ENCODE measurements around the gene GPRC6A. TPM values are rescaled to one million over a fixed set of nuclear protein-coding genes. Genes with fewer than 3 reads are reported as not detected.
A peak's percentile ranks its signal among the peaks of the same experiment; 100 is the strongest.

The GPRC6A gene
- total RNA-seq, 1 donor from 2014 or later = not detected

- no peak overlapping the region for H3K27ac ChIP-seq
- intact Hi-C loops (cut with DNase I) = no loop called here
- H3K27me3 ChIP-seq = no peaks in the 10 kb centered on the region
- no peaks in the 10 kb centered on the region for H3K36me3 ChIP-seq
- DNase-seq (ENCODE audit: low spot score in 2 of 2) = no peak
- no peaks in the 10 kb centered on the region for H3K9me3 ChIP-seq
- no peak overlapping the region for H3K4me3 ChIP-seq
- TF ChIP-seq CTCF (IDR thresholded peaks at IDR 0.05) = no peak
- no peaks in the 10 kb centered on the region for H3K4me1 ChIP-seq
Observed at GRCh38 chr6:116772450-116772849, 56.4 kb downstream of the GPRC6A start.

- Histone ChIP-seq H3K27ac (no peak overlapping the region), H3K9me3 (no peaks in the 10 kb centered on the region), H3K36me3 (no peaks in the 10 kb centered on the region), H3K4me1 (peaks cover 0 to 5% of the 10 kb centered on the region in 2 donors), H3K4me3 (no peak overlapping the region), H3K27me3 (peaks cover 2% of the 10 kb centered on the region)
- intact Hi-C loops (cut with DNase I) = no loop called here
- no peak for TF ChIP-seq CTCF (IDR thresholded peaks at IDR 0.05)
- no peak for DNase-seq (ENCODE audit: low spot score in 2 of 2)
Observed at GRCh38 chr6:116767715-116768114, 61.2 kb downstream of the GPRC6A start.

GRCh38 chr6:116766506-116767176 lies 62.2 kb downstream of the GPRC6A start:
- Histone ChIP-seq H3K36me3 (no peaks in the 10 kb centered on the region), H3K4me1 (peaks cover 0 to 5% of the 10 kb centered on the region in 2 donors), H3K4me3 (no peak overlapping the region), H3K9me3 (no peaks in the 10 kb centered on the region), H3K27me3 (peaks cover 2% of the 10 kb centered on the region), H3K27ac (no peak overlapping the region)
- intact Hi-C loops (cut with DNase I) = no loop called here
- DNase-seq (ENCODE audit: low spot score in 2 of 2) = no peak
- no peak for TF ChIP-seq CTCF (IDR thresholded peaks at IDR 0.05)

GRCh38 chr6:116764961-116765841 lies 63.7 kb downstream of the GPRC6A start, which contains the start of gene FAM162B:
FAM162B (minus strand) TSS chr6:116765719; CDS start chr6:116765576, 143 bp downstream.
- no peak for TF ChIP-seq CTCF (IDR thresholded peaks at IDR 0.05)
- intact Hi-C loops (cut with DNase I) = no loop called here

GRCh38 chr6:116764629-116764960 lies 64.3 kb downstream of the GPRC6A start:
- TF ChIP-seq CTCF (IDR thresholded peaks at IDR 0.05) = no peak
- no peak overlapping the region for H3K27ac ChIP-seq
- peaks cover 2% of the 10 kb centered on the region for H3K27me3 ChIP-seq
- intact Hi-C loops (cut with DNase I) = no loop called here
- no peaks in the 10 kb centered on the region for H3K9me3 ChIP-seq
- DNase-seq (ENCODE audit: low spot score in 2 of 2) = no peak
- no peaks in the 10 kb centered on the region for H3K36me3 ChIP-seq
- H3K4me1 ChIP-seq = peaks cover 0 to 5% of the 10 kb centered on the region in 2 donors
- peak overlapping the region; percentile 56 to 64 for H3K4me3 ChIP-seq

More at GRCh38 chr6:116764961-116765841, 63.7 kb downstream of the GPRC6A start, which contains the start of gene FAM162B:
- H3K9me3 ChIP-seq = no peaks in the 10 kb centered on the region
- no peaks in the 10 kb centered on the region for H3K36me3 ChIP-seq
- H3K27ac ChIP-seq = no peak within 1 kb of the TSS
- no peak for DNase-seq (ENCODE audit: low spot score in 2 of 2)
- H3K4me3 ChIP-seq = peak within 1 kb of the TSS; percentile 56 to 64
- H3K4me1 ChIP-seq = peaks cover 0 to 5% of the 10 kb centered on the region in 2 donors
- peaks cover 2% of the 10 kb centered on the region for H3K27me3 ChIP-seq

Data from ascending aorta (tissue), 2 donors.